GM12892 (cell line): ENCODE data around the gene CDH13.

Experiments used
- POLR2A ChIP-seq: IDR thresholded peaks from 2 replicates; pipeline ENCODE4 v1.6.1; 2011; ENCODE audit warnings: low read depth, low read length, control low read depth
- POLR2AphosphoS5 ChIP-seq: IDR thresholded peaks from 2 replicates; pipeline ENCODE4 v1.6.1; 2011; ENCODE audit warnings: low read depth, low read length, control low read depth

- no peak for TF ChIP-seq POLR2A
- TF ChIP-seq POLR2AphosphoS5: no peak
Observed at GRCh38 chr16:82960918-82961317, 334.1 kb downstream of the CDH13 start.
